GM21381 (cell line): ENCODE results near the gene ITGB2.
A peak's percentile ranks its signal among the peaks of the same experiment; 100 is the strongest.
"Not testable (repeated sequence)": the region's sequence is repeated elsewhere in the genome, so short reads cannot be mapped to it uniquely, and the experiment has no call there.

Source experiments
- ATAC-seq: cut with Tn5 transposase; IDR thresholded peaks from one replicate; pipeline ENCODE4 v1.9.1; 2021; ENCODE audit warnings: mild to moderate bottlenecking, moderate library complexity; ENCODE audit not compliant: unreplicated experiment

ITGB2 gene

GRCh38 chr21:44942566-44942965 lies 21.9 kb upstream of the ITGB2 start:
- ATAC-seq, result no peak

- ATAC-seq, result no peak
These were observed 20.9 kb upstream of the ITGB2 start for GRCh38 chr21:44941567-44941966.

DNA sequence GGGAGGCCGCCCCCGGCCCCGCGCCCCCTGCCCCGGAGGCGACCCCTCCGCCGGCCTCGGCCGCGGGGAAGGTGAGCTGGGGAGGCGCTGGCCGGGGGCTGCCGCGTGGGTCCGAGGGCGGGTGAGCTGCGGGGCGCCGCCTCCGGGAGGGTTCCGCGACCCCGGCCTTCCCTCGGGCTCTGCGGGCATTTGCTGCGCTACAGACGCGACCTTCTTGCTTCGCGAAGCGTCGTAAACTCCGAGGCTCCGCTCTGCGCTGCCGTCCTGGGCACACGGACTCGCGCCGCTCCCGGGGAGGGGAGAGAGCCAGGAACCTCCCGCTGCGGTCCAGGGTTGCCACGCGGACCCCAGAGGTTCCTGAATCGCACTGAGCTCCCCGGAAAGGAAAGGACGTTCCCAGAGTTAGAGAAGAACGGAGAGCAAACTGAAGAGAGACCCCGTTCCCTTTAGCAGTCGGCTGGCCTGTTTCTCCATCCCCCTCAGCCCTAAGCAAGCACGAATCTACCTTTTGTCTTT lies 19.5 kb upstream of the ITGB2 start:
- ATAC-seq, result peak; percentile 35

GRCh38 chr21:44939532-44940115 lies 18.9 kb upstream of the ITGB2 start, which contains the start of gene SLX9:
SLX9 (plus strand) TSS chr21:44940029; CDS start chr21:44940058, 29 bp downstream.
- peak; percentile 80 for ATAC-seq

DNA sequence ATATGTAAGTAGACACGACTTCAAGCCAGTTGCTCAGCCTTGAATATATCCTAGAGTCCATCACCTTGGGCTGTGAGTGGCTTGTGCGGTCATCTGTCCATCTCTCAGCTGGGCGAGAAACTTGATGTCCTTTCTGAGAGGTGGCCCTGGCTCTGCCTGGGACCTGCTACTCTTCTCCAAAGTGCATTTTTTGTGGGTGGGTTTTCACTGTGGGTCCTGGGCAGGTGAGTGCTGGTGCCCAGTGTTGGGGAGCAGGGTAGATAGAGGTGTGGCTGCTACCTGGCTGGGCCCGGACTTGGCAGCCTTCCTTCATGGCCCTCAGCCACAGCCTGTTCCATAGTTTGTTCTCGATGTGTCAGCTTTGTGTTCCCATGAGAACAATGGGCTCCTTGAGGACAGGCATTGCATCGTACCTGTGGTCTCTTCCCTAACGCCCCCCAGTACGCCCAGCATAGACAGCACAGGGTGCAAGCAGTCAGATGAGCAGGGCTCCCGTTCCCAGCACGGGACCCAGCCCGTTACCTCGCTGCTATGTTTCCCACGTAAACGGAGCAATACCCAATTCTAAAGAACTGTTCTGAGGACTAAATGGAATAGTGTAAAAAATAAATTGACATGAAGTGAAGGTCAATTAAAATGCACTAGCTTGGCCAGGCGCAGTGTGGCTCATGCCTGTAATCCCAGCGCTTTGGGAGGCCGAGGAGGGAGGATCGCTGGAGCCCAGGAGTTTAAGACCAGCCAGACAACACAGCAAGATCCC lies 18.3 kb upstream of the ITGB2 start:
- no peak for ATAC-seq

GRCh38 chr21:44935533-44935927 lies 14.8 kb upstream of the ITGB2 start:
- no peak for ATAC-seq

DNA sequence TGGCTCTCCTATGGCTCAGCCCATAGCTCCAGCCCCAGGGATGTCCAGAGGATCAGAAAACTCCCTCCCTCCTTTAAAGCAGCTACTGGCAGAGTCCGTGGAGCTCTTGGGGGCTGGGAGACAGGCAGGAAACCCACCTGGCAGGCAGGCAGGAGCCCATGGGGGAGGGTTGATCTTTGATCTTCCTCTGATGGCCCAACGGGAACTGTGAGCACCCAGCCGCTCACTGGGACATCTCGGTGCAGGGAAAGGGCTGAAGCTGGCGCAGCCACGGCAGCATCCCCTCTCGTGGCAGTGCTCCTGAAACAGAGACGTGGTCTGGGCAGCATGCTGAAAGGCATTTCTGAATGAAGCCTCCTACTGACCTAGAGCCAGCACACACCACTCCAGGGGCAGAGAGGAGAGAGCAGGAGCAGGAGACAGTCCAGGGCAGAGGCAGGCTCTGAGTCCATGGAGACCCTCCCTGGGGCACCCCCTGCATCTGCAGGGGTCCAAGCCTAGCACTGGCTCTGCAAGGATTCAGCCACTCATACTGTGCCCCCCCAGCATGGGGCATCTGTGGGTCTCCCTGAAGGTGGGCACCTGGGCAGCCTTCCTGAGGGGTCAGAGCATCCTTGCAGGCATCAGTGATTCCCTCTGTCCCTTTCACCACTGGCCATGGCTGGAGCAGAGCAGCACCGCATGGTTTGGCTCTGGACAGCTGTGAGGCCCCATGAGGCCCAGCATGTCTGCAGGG lies 14.3 kb upstream of the ITGB2 start:
- ATAC-seq, result no peak

DNA sequence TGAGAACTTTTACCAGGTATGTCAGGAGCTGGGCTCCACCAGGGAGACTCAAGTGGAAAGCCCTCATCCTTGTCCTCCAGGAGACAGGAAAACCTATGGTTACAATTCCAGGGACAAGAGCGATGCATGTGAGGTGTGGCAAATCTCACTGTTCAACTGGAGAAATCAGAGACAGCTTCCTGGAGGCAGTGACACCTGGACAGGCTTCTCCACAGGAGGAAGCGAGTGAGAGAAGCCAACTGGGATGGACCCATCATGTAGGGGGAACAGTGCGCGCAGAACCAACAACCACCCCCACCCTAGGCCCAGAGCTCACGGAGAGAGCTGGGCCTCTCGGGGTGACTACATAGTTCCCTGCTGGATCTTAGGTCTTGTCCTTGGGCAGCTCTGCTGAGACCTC lies 13.6 kb upstream of the ITGB2 start:
- no peak for ATAC-seq

DNA sequence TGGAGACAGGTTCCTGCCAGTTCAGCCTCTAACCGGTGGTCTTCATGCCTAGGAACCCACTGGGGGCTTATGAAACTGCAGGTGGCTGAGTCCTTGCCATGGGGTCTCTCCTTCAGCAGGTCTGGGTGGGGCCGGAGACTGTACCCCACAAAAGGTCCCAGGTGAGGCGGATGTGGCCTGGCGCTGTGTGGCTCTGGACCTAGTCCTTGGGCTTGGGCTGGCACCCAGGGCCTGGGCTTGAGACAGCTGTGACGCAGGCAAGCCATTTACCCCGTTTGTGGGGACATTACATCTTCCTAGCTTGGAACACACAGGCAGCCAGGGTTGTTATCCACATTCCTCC lies 13.2 kb upstream of the ITGB2 start:
- no peak for ATAC-seq

DNA sequence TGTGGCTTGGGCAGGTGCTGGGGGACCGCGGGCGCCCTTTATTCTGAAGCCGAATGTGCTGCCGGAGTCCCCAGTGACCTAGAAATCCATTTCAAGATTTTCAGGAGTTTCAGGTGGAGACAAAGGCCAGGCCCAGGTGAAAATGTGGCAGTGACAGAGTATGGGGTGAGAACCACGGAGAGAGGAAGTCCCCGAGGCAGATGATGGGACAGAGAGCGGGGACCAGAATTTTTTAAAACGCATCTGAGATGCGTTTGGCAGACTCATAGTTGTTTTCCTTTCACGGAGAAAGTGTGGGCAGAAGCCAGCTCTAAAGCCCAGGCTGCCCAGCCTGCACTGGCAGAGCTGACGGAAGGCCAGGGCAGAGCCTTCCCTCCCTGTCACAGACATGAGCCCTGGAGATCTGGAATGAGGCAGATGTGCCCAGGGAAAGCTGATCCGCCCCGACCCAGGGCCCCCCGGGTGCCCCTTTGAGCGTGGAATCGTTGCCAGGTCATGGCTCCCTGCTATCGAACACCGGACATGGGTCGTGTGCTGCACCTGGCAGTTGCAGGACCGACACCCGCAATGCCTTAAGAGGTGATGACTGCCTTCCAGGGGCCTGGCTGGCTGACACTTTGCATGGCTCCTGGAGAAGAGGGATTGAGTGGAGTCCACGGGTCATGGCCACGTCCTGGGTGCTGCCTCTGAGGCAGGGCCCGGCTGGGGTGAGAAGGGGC lies 12.7 kb upstream of the ITGB2 start:
- ATAC-seq, result no peak

DNA sequence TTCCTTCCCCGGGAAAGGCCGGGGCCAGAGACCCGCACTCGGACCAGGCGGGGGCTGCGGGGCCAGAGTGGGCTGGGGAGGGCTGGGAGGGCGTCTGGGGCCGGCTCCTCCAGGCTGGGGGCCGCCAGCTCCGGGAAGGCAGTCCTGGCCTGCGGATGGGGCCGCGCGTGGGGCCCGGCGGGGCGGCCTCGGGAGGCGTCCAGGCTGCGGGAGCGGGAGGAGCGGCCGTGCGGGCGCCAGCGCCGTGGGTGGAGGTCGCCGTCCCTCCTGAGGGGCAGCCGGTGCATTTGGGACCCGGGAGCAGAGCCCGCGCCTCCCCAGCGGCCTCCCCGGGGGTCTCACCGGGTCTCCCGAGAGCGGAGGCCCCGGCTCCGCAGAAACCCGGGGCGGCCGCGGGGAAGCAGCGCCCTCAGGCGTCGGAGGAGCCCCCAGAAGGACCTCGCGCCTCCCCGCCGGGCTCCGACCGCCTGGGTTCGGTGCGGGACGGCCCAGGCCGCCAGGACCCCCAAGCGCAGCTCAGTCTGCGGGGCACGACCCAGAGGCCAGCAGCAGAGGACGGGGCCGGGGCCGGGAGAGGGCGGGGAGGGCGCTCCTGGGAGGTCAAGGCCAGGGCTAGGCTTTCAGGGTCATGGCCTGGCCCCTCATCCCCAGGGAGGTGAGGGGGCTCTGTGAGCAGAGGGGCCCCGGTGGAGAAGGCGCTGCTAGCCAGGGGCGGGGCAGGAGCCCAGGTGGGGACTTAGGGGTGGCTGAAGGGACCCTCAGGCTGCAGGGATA lies 11.9 kb upstream of the ITGB2 start:
- no peak for ATAC-seq

DNA sequence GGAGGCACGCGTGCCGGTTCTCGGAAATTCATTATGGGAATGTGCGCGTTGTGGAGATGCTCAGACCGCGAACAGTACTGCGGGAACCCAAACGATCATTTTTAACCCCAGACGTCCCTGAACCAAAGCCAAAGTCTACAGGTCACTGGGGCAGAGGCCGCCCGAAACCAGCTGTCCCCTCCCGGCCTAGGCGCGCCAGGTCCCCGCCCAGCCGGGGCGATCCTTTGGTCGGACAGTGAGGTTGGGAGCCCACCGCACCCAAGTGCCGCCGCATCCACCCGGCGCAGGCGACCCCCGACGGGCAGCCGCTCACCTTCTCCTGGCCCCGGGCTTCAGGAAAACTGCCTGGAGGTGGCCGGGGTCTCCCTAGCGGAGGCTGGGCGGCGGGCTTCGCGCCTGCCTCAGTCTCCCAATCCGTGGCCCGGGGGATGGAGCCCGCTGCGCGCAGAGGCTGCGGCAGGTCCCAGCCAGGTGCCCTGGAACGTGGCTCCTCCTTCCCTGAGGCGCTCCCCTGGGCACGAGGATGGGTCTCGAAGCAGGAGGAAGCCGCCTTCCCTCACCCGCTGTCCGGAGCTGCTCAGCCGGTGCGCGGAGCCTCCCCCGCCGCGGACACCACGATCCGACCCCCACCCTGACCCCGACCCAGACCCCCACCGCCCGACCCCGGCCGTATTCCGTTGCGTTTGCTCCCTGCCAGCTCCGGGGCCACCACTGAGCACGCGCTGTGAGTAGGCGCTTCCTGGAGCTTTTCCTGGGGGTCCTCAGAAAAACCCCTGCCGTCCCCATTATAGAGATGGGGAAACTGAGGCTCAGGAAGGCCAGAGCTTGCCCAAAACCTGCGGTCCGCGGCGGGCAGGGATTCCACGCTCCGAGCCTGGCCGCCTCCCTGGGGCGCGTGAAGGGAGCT lies 11.1 kb upstream of the ITGB2 start:
- no peak for ATAC-seq

DNA sequence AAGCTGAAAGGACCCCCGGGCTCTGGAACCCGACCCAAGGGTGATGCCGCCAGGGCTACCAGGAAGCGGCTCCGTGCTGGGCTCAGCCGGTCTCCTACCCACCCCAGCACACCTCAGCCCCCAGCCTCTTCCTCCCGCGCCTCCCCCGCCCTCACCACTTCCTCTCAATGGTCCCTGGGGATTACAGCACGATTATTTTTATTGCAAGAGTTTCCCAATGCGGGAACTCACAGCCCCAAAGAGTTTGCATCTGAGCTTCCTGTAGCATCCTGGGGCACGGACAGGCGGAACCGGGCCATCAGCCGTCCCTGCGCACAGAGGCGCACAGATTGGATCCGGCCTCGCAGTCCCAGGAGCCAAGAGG lies 10.4 kb upstream of the ITGB2 start:
- no peak for ATAC-seq

DNA sequence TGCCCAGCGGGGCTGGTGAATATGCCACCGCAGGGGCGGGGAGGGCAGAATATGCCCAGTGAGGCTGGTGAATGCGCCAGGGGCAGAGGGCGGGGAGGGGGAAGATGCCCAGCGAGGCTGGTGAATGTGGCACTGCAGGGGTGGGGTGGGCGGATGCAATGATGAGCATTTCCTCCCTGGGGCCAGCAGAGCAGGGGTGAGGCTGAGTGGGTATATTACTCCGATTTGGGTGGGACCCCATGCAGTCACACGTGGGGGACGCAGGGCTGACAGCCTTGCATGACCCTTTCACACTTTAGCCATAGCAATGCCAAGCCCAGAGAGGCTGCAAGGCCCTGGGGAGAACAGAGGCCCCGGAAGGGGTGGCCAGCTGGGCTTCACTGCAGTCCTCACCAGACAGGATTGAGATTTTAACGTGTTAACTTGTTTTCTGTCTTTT lies 9.9 kb upstream of the ITGB2 start:
- no peak for ATAC-seq

- no peak for ATAC-seq
These were observed 9.3 kb upstream of the ITGB2 start for GRCh38 chr21:44929799-44930542.

DNA sequence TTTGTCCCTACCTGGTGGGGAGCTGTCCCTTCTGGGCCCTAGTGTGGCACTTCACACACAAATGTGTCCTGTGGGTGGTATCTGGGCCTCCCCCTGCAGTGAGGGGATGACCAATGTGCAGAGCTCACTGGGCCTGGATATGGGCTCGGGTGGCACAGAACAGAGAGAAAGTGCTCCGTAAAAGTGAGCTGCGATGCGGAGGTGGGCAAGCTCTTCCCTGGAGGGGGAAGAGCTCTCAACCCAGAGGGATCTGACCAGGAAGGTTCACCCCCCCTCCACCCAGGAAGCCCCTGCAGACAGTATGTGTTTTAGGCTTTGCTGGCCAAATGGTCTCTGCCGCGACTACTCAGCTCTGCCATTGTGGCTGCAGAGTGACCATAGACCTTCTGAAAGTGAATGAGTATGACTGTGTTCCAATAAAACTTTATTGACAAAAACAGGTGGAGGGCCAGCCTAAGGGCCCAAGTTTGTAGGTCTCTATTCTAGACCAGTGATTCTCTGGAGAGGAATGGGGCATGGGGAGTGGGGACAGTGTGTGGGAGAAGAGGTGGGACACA lies 8.6 kb upstream of the ITGB2 start:
- no peak for ATAC-seq

DNA sequence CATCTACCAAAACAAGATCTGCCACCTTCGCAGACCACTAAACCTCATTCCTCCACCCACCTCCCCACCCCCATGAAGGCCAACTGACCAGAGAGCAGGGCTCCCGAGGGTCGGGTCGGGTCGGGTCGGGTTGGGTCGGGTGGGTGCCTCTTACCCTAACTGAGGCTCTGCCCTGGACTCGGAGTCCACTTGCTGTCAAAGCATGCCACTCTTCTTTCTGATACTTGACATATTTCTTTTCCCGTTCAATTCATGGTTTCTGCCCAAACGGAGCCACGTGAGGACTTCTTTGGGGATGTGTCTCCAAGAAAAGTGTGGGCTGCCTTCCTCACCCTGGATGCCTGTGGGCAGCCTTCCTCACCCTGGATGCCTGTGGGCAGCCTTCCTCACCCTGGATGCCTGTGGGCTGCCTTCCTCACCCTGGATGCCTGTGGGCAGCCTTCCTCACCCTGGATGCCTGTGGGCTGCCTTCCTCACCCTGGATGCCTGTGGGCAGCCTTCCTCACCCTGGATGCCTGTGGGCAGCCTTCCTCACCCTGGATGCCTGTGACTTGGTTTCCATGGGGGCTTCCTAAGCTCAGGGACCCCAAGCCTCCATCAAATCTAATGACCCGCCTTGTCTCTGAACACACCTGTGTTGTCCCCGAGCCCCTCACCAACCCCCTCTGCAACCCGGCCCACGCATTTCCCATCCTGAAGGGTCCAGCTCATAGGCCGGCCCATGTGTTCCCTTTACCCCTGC lies 8.0 kb upstream of the ITGB2 start:
- ATAC-seq, result not testable (repeated sequence)
